Fibroblast of skin of left quadriceps (primary cell): Measurements from ENCODE around the gene MET.

Experiments used
- DNase-seq, 2 experiments: peaks; one replicate each; pipeline ENCODE4 v3.0.0-alpha.2; 2013; ENCODE audit warnings: low read depth in 2 of 2

MET gene

DNA sequence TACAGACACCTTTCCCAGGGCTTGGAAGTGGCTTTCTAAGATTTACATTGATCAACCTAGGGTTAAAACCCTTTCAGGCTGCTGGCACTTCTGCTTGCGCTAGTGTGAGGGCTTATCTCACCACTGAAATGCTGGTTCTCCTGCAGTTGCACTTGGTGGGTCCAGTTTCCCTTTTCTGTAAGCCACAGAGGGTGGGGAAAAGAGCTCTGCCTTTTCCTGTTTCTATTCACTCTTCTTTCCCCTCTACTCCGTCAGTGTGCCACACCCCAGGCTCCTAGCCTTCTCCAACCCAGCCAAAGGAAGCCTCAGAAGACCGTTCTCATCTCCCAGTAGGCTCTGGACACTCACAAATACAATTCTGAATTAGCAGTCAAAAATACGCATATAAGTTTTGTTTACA lies 171.4 kb downstream of the MET start:
- no peak for DNase-seq
